HG03460 (cell line): ENCODE results near the gene C1orf232.

ENCODE experiments used
- ATAC-seq: cut with Tn5 transposase; IDR thresholded peaks from one replicate; pipeline ENCODE4 v1.9.1; 2021; ENCODE audit not compliant: unreplicated experiment

C1orf232 gene

DNA sequence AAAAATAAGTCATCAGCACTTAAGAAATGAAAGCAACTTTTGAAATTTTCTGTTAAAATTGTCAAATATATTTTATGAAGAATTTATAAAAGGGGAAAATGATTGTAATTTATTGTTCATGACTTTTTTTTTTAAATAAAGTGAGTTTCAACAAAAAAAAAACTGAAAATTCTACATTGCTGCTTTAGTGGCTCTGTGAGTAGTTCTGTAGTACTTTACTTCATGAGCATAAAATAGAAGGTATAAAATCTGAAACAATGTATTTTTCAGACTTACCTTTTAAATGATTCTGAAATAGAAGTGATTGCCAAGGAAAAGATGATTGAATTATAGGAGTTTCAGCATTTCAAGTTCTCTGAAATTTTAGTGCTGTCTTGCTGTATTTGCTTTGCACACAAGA is 43.4 kb downstream of the C1orf232 start:
- ATAC-seq = no peak

- ATAC-seq = no peak
These were observed 44.1 kb downstream of the C1orf232 start for GRCh38 chr1:26124418-26125331.

DNA sequence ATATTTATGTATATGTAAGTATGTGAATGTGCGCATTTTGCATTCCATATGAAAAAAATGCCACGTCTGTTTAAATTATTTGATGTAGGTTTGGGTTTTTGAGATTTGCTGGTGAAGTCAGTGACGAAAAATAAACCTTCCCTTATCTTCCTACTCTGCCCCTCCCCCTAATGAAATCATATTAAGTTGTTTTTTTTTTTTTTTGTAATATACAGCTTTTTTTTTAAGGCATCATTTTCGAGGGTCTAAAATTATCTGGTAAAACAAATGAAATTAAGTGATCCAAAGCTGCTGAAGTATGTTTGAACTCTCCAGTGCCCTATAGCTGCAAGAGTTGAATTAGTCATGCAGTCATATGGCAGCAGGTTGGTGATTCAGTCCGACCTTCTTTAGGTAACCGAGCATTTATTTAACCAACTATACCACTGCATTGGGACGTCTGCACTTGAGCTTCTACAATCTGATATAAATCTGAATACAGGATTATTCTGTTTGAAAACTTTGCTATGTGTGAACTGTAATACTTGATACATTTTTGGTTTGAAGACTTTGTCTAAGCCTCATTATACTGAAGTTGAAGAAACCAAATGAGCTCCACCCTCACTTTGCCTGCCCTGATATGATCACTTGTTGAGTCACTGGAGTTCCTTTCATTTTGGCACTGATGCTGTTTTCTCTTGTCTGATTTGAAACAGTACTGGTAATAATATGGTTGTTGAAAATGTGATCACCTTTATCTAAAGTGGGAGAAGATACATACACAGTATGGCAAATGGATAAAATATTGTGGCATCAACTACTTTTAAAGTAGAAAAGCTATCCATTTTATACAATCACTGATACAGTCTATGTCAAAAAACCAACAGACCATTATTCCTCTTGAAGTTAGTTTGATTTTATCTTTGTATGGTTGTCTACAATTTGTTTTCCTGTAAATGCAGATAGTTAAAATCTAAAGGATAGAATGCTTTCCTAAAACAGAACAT is 45.5 kb downstream of the C1orf232 start:
- ATAC-seq = no peak

- no peak for ATAC-seq
These were observed 46.6 kb downstream of the C1orf232 start for GRCh38 chr1:26121854-26122773.

GRCh38 chr1:26119892-26120608 is 48.7 kb downstream of the C1orf232 start:
- ATAC-seq = no peak

- ATAC-seq = no peak
These were observed 54.4 kb downstream of the C1orf232 start for GRCh38 chr1:26114165-26114927.
